Fibroblast of the conjunctiva (primary cell): Measurements from ENCODE around the gene BTBD2.

Experiments used
- DNase-seq: peaks from one replicate; pipeline ENCODE4 v3.0.0-alpha.2; 2010; ENCODE audit warnings: low read depth

BTBD2 gene

GRCh38 chr19:2050991-2051772 is 35.7 kb upstream of the BTBD2 start, which contains the start of gene MKNK2:
MKNK2 (minus strand) TSS chr19:2051244; CDS start chr19:2050851, 393 bp downstream.
- no peak for DNase-seq

- no peak for DNase-seq
Measured at GRCh38 chr19:2050349-2050990, 35.0 kb upstream of the BTBD2 start.

- DNase-seq, result no peak
Measured at GRCh38 chr19:2049741-2050348, 34.3 kb upstream of the BTBD2 start.

DNA sequence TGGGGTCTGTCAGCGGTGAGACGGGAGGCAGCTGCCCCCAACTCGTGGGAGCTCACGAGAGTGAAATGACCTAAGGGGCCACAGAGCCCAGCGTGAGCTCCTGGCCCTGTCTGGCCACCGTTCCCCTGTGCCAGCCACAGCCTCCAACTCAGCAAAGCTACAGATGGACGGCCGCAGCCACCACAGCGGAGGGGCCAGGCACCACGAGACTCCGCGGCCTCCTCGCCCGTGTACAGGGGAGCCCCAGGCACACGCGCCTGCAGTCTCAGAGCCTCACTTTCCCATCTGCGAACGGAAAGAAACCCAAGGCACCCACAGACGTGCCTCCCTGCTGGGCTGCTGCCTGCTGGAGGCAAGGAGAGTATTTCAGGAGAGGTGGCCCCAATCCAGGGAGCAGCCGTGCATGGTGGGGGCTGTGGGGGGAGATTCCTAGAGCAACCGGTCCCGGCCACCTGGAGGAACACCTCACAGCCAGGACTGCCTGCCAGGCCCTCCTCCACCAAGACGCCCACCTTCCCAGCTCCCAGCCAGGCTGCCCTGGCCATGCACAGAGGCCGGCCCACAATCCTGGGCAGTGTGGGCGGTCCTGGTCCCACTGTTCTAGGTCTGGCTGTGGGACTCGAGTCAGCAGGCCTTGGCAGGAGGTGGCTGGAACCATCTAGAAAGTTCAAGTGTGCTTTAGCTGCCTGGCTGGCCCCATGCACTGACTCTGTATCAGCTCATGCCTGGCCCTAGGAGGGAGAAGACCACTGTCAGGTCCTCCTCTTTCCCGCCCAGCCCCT is 33.6 kb upstream of the BTBD2 start:
- no peak for DNase-seq

DNA sequence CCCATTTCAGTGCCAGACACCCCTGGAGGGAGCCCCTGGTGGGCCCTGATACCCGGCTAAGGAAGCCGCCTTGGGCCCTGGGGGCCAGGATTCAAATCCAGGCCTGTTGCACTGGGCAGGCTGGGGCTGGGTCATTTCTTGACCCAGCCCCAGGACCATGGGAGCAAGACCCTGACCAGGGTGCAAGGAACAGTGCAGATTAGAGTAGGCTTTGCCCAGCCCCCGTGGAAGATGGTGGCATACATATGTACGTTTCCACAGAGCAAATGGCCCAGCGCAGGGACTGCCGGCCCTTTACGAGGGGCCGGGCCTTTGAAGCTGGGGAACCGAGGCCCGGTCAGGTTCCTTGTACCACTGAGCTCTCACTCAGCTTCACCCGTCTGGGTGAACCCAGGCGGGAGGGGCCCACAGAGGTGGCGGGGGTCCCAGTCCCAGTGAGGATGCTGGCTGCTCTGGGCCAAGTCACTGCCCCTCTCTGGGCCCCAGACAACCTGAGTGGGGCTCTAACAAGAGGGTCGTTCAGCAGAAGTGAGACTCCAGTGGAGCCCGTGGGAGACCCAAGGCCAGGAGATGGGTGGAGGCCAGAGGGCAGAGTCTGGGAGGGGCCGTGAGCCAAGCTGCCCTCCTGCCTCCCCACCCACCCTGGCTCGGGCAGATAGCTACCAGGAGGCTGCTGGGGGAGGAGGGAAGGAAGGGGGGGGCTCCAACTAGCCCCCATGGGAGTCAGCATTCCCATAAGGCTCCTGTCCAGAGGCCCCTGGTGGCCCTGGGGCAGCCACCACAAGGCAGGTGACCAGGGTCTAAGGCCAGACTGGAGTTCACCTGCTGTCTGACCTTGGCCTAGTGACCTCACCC is 32.8 kb upstream of the BTBD2 start:
- DNase-seq, result no peak

DNA sequence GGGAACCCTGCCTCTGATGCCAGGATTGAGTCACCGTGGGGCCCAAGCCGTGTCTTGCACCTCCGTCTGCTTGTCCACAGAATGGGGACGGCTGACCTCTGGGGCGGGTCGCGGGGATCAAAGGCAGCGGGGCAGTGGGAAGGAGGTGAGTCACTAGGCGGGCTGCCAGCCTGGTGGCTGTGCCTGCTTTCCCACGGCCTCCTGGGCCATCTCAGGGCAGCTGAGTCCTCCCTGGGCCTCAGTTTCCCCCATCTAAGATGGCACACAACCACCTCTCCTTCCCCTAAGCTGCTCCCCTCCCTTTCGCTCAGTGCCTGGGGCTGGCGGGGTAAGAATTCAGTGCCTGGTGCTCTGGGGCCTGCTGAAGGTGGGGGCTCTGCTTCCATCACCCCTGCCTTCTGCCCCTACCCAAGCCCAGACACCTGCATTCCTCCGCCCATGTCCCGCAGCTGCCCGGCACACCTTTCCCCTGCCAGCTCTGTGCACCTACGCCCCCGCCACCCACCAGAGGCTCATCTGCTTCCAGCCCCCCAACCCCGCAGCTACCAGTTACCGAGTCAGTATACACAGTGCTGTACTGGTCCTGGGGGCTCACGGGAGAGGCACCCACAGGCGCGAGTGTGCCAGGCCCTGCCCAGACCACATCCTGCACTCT is 32.1 kb upstream of the BTBD2 start:
- no peak for DNase-seq

GRCh38 chr19:2047076-2047448 is 31.5 kb upstream of the BTBD2 start:
- no peak for DNase-seq

- no peak for DNase-seq
Measured at GRCh38 chr19:2046046-2046907, 30.8 kb upstream of the BTBD2 start.

- DNase-seq, result no peak
Measured at GRCh38 chr19:2045501-2046045, 30.1 kb upstream of the BTBD2 start.

DNA sequence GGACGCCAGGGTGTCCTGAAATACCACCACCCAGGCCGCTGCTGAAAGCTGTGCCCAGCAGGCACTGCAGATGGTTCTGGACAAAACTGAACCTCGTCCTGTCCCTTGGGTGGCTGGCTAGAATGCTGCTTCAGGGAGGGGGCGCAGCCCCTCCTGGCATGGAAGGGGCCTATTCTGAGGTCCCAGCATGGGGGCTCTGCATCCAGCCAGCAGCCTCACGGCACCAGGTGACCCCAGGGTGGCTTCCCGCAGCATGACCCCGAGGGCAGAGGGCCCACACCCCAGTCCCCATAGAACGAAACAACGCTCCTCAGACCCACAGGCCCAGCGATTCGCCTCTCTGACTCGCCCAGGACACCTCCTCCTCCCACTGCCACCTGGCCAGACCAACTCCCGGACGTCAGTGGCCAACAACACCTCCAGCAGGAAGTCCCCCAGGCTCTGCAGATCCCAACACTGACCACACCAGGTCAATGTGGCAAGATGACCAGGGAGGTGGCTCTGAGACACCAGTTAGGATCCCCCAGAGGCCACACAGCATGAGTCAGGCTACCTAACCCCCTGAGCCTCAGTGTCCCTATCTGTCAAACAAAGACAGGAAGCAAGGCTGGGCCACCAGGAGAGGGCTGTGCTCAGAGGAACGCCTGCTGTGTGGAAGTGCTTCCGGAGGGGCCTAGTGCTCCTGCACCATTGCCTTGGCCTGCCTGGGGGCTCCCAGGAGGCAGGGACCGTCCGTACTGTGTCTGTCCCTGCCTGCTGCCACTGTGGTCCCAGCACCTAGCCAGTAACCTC is 29.4 kb upstream of the BTBD2 start:
- DNase-seq, result no peak

DNA sequence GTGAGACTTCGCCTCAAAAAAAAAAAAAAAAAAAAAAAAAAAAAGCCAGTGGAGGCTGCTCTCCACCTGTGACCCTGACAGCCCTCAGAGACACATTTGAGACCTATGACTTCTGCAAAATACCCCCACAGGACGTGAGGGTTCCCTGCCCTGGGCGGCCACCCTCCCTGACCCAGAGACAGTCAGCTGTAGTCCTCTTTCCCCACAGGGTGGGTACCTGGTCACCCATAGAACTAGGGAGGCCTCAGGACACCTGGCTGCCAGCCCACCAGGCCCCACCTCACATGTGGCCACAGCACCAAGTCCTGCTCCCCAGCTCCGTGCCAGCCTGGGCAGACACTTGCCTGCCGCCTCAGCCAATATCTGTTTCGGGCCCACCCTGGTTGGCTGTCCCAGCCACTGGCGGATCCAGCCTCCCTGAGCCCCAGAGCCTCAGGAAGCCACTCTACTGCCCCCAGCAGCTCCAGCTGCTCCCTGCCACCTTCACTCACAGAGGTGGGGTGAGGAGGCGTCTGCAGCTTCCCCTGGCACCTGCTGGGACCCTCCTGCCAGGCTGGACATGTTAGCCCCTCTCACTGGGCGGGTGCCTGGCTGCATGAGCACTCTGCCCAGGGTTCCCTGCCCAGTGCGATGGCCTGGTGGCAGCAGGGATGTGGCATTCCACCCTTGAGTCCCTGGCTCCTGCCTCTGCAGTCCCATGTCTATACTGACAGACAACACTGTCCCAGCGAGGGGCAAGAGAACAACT is 28.6 kb upstream of the BTBD2 start:
- no peak for DNase-seq

DNA sequence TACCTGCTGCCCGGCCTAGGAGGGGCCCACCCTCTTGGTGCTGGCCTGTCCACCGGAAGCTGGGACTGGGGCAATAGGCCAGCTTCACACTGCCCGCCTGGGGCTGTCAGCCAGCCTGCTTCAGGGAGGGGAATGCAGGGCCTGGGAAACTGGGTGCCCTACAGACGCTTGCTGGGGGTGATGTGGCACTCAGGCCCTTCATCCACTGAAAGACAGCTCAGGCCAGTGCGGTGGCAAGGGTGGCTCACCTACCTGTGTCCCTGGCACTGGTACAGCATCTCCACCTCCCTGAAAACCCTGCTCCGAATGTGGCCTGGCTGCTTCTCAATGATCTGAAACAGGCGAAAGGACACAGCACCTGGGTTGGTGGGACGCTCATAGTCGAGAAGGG is 27.7 kb upstream of the BTBD2 start:
- no peak for DNase-seq

- DNase-seq, result no peak
Measured at GRCh38 chr19:2042485-2043250, 27.2 kb upstream of the BTBD2 start.

- DNase-seq, result peak; percentile 86
Measured at GRCh38 chr19:2041683-2042484, 26.4 kb upstream of the BTBD2 start.

GRCh38 chr19:2041433-2041682 is 25.8 kb upstream of the BTBD2 start:
- no peak for DNase-seq

DNA sequence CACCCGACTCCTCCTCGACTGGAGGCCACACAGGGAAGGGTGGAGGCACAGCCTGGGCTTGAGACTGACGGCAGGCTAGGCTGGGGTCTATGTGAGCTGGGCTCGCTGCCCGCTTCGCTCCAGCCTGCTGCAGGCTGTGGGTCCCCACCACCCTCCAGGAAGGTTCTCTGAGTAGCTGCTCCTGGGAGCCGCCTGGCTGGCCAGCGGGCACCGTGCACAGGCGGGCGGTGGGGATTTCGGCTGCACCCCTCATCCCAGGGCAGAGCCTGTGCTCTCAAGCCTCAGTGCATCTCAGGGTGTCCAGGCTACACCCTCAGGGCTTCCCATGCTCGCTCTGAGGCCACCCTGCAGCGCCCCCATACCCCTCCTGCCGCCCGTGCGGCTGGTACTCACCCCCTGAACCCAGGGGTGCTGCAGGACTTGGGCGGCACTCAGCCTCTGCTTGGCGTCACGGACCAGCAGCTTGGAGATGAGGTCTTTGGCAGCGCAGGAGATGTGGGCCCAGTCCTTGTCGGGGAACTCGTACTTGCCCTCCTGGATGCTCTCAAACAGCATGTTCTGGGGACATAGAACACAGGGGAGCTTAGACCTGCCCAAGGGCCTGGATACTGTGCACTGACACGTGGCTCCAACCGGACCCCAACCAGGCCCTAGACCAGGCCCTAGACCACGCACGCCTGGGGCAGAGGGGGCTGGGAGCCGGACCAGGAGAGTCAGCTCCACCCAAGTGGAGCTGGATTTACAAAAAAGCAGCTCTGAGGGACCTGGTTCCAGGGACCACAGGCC is 25.3 kb upstream of the BTBD2 start:
- DNase-seq, result no peak
